Measurements from ENCODE around the gene AAR2.

DNA sequence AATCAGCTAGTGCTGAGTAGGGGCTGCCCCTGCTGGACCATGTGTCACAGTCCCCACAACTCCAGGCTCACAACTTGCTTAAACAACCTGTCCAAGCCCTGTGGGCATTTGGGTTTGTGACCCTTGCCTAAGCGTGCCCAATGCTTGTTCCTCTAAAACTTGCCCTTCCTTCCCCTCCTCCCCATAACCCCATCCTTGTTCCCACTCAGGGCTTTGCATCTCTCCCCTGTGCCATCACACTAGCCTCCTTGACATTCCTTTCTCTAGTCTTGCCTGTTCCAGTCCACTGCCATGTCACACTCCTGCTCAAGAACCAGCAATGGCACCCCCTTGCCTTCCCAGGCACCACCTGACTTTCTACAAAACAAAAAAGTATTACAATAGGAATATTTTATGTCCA lies 67.6 kb downstream of the AAR2 start:
- TF ChIP-seq, protein P1, sequence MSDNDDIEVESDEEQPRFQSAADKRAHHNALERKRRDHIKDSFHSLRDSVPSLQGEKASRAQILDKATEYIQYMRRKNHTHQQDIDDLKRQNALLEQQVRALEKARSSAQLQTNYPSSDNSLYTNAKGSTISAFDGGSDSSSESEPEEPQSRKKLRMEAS (IDR thresholded peaks at IDR 0.05; ENCODE audit: low read depth): no peak
- TF ChIP-seq NRF1 (IDR thresholded peaks at IDR 0.05; ENCODE audit: low read depth, low read length) (no peak), USF1 (IDR thresholded peaks at IDR 0.05; ENCODE audit: borderline replicate concordance, low read depth) (no peak), EP300 (IDR thresholded peaks at IDR 0.05; ENCODE audit: borderline replicate concordance in 1 of 2, low read depth in 1 of 2, low read length in 1 of 2) (no peak), NFIC (IDR thresholded peaks at IDR 0.05; ENCODE audit: borderline replicate concordance) (no peak), CHD2 (IDR thresholded peaks at IDR 0.05; ENCODE audit: low read length, partially characterized antibody) (no peak)
- TF ChIP-seq, protein P2, sequence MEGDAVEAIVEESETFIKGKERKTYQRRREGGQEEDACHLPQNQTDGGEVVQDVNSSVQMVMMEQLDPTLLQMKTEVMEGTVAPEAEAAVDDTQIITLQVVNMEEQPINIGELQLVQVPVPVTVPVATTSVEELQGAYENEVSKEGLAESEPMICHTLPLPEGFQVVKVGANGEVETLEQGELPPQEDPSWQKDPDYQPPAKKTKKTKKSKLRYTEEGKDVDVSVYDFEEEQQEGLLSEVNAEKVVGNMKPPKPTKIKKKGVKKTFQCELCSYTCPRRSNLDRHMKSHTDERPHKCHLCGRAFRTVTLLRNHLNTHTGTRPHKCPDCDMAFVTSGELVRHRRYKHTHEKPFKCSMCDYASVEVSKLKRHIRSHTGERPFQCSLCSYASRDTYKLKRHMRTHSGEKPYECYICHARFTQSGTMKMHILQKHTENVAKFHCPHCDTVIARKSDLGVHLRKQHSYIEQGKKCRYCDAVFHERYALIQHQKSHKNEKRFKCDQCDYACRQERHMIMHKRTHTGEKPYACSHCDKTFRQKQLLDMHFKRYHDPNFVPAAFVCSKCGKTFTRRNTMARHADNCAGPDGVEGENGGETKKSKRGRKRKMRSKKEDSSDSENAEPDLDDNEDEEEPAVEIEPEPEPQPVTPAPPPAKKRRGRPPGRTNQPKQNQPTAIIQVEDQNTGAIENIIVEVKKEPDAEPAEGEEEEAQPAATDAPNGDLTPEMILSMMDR (IDR thresholded peaks at IDR 0.05): no peak

Measured in SK-N-SH (cell line).